Measurements from ENCODE around the gene IL26. TPM values are rescaled to one million over a fixed set of nuclear protein-coding genes. Genes with fewer than 3 reads are reported as not detected.
"Not testable (repeated sequence)": the region's sequence is repeated elsewhere in the genome, so short reads cannot be mapped to it uniquely, and the experiment has no call there.

The IL26 gene
- total RNA-seq, 1 donor from 2014 or later, result not detected

DNA sequence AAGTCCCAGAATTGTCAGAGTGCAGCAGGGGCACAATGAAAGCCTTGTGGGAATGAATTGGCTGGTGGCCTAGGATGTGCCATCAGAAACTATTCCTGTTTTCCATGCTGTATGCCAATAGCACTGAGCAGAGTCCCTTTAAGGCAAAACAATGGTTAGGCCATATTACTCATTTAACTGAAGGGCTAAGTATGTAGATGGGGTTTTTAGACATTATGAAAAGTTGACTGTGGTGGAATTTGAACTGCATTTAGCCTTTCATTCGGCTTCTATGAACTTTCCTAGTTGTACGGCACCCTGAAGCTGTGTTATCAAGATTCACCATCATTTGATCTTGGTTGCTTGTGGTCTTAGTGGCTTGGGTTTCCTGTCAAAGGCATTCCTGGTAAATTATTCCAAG, 24.8 kb downstream of the IL26 start:
- no peak for DNase-seq (ENCODE audit: low read depth in 2 of 2)

DNA sequence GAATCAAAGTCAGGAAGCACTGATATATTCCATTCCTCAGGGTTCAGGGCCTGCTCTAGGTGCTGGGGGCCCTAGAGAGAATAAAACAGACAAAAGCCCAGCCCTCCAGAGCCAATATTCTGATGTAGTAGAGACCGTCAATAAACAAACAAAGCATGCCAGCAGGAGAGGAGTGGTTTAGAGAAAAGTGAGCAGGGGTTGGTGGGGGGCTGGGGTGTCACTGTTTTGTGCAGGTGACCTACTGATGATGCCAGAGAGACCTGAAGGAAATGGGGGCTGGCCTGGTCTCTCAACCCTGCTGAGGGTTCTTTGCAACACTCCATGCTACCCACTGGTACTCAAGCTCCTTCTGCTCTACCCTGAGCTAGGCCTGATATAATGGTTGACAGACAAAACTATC, 26.5 kb downstream of the IL26 start:
- DNase-seq (ENCODE audit: low read depth in 2 of 2), result no peak

DNA sequence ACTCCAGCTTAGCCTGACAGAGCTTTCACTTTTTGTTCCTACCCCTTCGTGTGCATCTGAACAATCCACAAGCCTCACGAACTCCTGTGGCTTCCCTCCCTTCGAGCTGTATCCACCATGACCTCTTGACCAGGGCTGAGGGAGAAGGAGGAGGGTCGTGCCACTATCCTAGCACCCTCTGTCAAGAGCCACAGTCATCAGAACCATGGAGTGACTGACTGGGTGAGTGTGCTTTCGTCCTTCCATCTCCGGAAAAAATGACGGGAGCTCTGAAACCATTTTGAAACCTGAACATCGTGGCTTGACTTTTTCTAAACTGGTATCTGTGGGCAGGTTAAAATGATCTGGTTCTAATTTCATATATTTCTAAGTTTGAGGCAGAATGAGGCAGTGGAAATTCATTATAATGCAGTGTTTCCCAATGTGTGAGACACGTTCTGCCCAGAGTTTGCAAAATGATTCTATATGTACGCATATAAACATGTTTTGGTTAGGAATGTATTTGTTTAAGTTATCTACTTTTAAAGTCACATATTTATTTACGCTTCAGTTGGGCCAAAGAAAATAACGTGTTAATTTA, 27.0 kb downstream of the IL26 start:
- DNase-seq (ENCODE audit: low read depth in 2 of 2), result no peak

DNA sequence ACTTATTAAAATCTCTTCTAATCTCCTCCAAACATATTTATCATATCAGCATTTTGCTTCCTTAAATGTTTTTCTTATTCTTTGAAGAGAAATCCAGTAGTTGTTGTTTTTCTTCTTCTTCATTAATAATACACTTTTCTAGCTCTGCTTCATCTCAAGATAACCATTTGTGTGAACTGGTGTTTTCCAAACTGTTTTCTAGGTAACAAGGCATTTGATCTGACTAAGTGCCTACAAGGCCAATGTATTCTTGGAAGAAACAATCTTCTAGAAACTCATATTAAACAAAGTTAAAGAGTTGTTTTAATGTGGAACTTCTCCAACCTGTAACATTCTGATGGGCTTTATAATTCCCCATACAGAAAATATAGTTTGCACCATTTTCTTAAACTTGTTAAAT, 35.3 kb downstream of the IL26 start:
- DNase-seq (ENCODE audit: low read depth in 2 of 2), result no peak

DNA sequence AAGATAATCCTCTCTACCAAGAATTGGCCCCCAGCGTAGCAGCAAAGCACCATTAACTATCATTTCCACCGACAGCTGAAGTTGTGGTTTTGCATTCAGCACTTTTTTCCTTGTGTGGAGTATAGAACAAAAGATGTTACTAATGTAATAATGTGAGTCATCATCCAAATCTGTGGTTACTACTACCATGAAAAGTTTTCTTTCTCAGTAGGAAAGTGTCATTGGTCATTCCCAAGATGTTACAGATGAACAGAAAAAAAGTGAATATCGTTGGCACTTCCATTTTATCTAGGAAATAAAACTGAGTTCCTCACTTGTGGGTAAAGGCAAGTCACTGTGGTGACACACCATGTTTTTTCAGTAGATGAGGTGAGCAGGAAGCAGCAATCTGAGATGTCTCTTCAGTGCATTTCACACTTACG, 35.8 kb downstream of the IL26 start:
- peak in 1 of 2 donors; percentile 7 for DNase-seq (ENCODE audit: low read depth in 2 of 2)

DNA sequence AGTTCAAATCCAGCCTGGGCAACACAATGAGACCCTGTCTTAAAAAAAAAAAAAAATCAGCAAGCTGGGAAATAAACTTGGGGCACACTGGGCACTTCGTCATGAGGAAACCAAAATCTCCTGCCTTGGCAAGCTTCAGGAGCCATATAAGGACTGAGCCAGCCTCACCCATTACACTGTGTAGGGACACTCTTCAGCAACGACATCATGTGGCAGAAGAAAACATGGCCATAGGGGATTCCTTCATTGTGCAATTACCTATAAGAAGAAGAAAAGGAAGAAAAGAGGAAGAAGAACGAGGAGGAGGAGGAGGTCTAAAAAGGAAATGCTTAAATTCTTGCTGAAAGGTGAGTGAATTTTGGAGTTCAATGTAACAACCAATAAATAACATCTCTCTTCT, 40.0 kb downstream of the IL26 start:
- DNase-seq (ENCODE audit: low read depth in 2 of 2), result no peak

DNA sequence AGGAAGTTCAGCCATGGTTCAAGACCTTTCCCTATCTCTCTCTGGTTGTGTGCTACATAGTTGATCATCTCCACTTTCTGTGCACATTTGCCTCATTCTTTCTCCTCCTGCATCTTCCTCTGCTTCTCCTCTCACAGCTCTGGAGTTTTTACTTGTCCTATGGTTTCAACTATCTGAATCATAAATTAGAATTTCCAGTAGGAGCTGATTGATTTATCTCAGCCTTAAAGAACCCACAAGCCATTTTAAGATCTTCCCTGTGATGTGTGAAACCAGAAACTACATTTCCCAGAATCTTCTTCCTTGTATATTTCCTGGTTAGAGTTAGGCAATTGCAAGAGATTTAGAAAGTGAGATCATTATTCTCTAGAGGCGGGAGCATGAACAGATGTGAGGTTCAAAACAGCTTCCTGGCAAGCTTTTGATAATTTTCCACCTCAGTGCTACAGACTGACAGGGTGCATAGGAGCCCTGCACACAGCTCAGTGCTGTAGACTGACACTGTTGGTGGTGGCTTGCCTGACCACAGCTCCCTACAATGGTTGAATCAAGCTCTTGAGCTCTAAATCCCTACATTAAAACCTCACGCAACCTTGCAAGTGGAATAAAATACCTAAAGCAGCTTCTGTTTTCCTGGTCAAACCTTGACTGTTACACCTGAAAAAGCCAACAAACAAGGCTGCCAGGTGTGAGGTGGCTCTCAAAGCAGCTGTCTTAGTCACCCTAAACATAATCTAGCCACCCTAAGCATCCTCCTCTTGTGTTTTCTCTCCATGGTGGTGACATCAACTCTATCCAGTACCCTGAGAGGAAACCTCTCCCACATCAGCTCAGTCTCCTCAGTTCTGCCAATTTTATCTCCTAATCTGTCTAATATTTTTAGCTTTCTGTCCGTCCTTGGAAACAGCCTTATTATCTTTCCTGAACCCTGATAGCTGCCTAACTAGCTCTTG, 44.5 kb downstream of the IL26 start:
- DNase-seq (ENCODE audit: low read depth in 2 of 2), result no peak

DNA sequence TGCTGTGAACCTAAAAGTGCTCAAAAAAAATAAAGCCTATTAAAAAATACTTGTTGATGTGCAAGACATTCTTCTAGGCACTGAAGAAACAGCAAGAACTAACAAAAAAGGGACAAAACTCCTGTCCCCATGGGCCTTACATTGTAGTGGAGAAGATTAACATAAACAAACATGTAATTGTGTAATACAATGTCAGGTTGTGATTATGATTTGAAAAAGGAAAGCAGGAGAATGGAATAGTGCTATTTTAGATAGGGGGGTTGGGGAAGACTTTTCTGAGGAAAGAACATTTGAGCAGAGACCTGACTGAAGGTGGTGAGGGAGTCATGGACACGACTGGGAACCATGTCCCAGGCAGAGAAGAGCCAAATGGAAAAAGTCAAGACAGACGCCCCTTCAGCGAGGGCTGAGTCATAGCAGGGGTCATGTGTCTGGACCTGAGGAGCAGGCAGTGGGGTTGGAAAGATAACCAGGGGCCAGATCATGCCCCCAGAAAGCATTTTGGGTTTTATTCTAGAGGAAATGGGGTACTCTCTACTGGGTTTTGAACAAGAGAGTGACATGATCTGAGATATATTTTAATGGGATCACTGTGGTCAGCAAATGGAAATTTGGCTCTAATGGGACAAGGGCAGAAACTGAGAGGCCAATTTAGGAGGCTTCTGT, 46.7 kb downstream of the IL26 start:
- DNase-seq (ENCODE audit: low read depth in 2 of 2), result no peak

DNA sequence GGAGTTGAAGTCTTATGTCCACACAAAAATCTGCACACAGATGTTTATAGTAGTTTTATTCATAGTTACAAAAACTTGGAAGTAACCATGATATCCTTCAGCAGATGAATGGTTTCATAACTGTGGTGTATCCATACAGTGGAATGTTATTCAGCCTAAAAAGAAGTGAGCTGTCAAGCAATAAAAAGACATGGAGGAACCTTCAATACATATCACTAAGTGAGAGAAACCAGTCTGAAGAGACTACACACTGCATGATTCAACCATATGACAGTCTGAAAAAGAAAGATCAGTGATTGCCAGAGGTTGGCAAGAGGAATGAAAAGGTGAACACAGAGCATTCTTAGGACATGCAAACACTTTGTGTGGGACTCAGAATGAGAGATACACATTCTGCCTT, 47.4 kb downstream of the IL26 start:
- no peak for DNase-seq (ENCODE audit: low read depth in 2 of 2)

DNA sequence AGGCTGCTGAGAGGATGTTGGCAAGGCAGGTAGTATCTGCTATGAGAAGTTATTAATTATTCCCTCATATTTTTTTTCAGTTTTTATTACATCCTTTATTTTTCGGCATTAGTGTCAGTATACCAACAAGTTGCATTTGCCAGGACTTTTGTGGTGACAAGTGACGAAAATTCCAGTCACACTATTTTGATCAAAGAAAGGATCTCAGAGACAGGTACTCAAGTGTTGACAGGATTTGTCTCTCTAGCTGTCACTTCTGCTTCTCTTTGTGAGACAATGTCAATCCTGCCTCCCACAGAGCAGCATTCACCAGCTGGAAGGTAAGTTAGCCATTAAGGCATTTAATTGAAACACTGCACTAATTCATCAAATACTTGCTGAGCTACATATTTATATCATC, 48.0 kb downstream of the IL26 start:
- DNase-seq (ENCODE audit: low read depth in 2 of 2), result no peak

DNA sequence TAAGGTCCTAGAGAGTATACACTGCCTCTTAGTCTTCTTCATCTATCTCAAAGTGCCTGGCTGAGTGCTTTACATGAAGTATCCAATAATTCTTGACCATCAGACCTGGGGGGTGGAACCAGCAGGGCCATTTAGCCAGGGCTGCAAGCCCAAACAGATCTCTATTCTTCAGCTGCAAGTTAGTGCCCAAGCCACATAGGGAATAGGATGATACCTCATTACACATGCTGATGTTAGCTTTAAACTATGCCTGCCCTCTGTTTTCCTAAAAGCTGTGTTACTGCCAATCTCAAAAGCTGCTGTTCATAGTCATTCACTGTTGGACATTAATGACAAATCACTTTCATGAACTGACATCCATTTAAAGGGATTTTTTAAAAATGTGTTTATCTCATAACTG, 49.4 kb downstream of the IL26 start:
- no peak for DNase-seq (ENCODE audit: low read depth in 2 of 2)

DNA sequence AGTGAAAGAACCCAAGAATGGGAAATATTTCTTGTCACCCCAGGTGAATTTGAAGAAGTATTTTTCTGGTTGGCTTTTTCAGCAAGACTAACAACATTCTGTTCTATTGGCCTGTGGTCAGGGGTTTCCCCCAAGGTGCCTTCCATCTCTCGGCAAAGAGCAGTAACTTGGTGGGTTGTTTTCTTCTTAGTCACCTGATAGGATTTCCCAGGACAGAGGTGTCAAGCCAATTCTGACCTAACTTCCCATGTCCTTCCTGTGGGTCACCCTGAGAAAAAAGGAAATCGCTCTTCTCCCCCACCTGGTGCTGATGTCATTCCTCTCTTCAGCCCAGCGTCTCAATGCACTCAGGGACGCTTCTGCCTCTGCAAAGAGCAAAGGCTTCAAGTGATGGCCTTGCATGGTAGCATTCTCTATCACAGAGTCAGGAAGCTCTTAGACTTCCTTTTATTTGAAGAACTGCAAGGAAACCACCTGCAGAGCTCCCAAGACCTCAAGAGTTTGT, 50.0 kb downstream of the IL26 start:
- DNase-seq (ENCODE audit: low read depth in 2 of 2), result peak in 1 of 2 donors; percentile 6

DNA sequence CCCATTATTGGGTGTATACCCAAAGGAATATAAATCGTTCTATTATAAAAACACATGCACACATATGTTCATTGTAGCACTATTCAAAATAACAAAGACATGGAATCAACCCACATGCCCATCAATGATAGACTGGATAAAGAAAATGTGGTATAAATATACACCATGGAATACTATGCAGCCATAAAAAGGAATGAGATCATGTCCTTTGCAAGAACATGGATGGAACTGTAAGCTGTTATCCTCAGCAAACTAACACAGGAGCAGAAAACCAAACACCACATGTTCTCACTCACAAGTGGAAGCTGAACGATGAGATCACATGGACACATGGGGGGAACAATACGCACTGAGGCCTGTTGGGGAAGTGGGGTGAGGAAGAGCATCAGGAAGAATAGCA, 50.8 kb downstream of the IL26 start:
- not testable (repeated sequence) for DNase-seq (ENCODE audit: low read depth in 2 of 2)

DNA sequence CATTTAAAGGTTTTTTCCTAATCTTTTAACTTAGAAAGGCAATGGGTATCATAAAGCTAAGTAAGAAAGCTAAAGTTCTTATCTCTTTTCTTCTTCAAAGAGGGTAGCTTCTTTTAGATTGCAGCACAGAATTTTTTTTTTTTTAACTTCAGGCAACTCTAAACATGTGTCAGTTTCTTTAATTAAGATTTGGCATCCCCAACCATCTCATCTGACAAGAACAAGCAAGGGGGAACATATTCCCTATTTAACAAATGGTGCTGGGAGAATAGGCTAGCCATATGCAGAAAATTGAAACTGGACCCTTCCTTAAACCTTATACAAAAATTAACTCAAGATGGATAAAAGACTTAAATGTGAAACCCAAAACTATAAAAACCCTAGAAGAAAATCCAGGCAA, 51.8 kb downstream of the IL26 start:
- DNase-seq (ENCODE audit: low read depth in 2 of 2), result no peak

DNA sequence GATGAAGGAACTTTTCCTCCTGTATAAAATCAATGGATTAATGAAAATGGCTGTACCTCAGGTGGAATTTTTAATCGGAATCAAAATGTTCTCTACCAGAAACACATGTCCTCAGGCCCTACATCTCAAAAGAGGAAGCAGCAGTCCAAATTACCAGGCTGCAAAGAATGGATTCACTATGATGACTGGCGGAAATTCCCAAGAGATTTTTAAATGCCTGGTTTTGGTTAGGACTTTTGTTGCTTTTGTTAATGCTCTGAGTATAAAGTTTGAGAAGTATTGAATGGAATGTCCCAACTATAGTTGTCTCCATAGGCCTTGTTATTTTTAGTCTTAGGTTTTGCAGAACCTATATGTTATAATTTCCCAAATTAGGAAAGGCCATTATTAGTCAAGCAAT, 54.9 kb downstream of the IL26 start:
- DNase-seq (ENCODE audit: low read depth in 2 of 2), result no peak

DNA sequence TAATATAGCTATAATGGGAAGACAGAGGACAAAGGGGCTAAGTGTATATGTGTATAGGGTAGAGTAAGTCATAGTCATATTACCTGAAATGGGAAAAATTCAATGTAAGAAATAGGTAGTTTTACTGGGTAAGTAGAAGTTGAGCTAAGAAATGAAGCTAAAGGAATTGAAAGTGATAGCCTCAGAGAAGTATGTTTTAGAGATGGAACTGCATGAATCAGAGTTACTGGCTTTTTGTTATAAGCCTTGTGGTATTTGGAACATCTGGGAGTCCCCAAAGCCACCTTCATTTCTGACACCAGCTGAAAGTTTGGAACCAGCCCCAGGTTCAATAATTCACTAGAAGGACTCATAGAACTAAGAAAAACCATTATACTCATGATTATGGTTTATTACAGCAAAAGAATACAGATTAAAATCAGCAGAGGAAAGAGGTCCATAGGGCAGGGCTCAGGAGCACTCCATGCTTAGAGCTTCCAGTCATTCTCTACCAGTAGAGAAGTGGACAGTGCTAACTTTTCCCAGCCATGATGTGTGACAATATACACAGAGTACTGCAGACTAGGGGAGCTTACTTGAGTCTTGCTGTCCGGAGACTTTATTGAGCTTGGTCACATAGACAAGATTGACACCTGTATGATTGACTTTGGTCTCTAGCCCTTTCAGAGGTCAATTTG, 56.3 kb downstream of the IL26 start:
- no peak for DNase-seq (ENCODE audit: low read depth in 2 of 2)

DNA sequence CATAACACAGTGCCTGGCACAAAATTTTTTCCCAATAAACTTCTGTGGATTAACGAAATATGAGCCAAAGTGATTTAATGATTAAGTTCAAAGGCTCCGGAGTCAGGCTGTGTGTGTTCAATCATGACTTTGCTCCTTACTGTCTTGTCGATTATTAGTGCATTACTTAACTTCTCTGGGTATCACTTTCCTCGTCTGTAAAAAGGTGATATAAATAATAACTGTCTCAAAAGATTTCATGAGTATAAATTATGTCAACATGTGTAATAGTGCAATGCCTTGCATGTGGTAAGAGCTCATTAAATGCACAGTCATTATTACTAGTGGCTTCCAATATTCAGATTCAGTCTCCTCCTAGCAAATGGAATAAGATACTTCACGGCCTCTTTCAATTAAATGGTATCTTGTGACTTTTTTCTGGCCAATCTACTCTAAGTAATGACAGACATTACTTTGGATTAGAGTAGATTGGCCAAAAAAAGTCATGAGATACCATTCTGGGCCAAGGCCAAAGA, 59.2 kb downstream of the IL26 start:
- no peak for DNase-seq (ENCODE audit: low read depth in 2 of 2)

DNA sequence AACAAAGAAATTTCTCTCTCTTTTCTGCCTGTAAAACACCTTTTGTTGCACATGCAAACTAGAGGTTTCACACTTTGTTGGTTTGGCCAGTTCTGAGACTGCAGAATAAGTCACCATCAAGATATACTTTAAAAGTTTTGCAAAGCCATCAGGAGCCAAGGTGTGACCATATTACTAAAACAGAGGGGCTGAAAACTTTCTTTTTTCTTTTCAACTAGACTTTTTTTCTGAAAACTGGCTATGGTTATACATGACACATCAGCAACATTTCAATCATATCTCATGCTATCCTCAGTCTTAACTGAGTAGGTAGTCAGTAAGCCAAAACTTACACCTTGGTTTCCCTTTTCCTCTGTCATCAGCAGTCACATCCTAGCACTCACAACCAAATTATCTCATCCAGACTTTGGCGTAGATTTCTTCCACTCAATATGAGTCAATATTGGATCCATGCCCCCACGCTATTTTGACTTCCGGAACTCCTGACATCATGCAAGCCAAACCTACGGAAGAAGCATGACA, 62.0 kb downstream of the IL26 start:
- DNase-seq (ENCODE audit: low read depth in 2 of 2), result no peak

DNA sequence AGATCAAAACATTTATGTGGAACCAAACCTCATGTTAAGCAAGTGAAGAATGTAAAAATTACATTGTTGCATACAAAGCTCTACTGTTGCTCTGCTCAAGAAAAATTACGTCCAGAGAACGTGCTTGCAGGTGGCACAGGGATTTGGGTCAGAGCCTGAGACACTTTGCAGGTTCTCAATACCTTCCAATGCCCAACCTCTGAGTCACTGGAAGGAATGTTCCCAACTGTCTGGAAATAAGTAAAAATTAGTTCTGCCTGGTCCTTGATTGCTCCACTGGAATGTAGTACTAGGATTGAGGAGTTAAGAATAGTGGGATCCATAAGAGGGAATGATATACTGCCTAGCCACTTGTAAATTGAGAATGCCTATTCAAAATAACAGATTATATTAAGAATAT, 63.2 kb downstream of the IL26 start:
- DNase-seq (ENCODE audit: low read depth in 2 of 2), result no peak

DNA sequence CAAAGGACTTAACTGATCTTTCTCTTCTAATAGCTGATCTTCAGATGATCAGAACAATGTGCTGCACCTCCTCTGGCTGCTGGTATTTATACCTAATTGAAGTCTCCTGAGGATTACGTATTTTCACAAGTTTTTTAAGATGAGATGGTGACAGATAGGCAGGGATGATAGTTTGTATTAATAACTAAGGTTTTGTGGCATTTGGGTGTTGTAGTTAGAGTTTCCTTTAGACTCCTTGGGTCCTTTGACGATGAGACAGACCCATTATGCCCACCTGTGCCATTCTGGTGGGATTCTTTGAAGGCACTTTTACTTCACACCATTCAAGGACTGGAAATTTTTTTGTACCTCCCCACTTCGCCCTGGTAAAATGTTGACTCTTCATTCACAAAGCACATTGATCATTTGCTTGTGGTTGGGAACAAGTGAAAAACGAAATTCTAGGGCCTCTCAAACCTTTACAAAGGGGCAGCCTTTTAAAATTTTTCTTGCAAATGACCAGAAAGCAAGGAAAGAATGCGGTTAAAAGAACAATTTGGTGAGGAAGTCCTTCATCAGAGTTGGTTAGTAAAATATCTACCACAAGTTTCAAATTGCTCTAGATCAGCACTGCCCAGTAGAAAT, 65.8 kb downstream of the IL26 start, which contains the start of gene IFNG:
TSS of gene IFNG (minus strand) at position 60 of the 624 bp plus-strand sequence. CDS start 125 bp downstream, outside the sequence.
- DNase-seq (ENCODE audit: low read depth in 2 of 2), result no peak

DNA sequence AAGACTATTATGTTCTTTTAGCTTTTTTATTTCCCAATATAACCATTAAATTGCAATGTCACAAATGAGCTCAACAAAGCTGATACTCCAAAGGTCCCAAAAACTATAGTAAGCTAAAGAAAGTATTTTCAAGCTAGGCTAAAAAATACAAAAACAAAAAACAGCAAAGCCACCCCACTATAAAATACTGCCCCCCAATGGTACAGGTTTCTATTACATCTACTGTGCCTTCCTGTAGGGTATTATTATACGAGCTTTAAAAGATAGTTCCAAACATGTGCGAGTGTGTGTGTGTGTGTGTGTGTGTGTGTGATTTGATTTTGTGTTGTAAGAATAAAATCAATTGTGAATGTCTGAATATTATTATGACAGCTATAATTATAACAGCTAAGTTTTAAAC, 67.2 kb downstream of the IL26 start:
- DNase-seq (ENCODE audit: low read depth in 2 of 2), result peak in 1 of 2 donors; percentile 2

Measured in lung microvascular endothelial cell (primary cell).